B cell (primary cell): Measurements from ENCODE around the gene LCN1.

Source experiments
- CTCF ChIP-seq: fragments of 200-600 bp; IDR thresholded peaks from one replicate; pipeline ENCODE4 v1.8.0; 2022; ENCODE audit warnings: antibody characterized with exemption, mild to moderate bottlenecking
- EZH2 ChIP-seq: IDR thresholded peaks from 2 replicates; pipeline ENCODE4 v1.6.1; 2012; ENCODE audit warnings: borderline replicate concordance, low read depth, mild to moderate bottlenecking, moderate library complexity, low read length; ENCODE audit not compliant: insufficient read depth, poor library complexity, severe bottlenecking

- TF ChIP-seq CTCF, result no peak
- TF ChIP-seq EZH2, result no peak
Observed at GRCh38 chr9:135515083-135515951, 5.9 kb upstream of the LCN1 start.
